ENCODE measurements around the gene PPP4R1. TPM values are rescaled to one million over a fixed set of nuclear protein-coding genes. Genes with fewer than 3 reads are reported as not detected.

Gene PPP4R1
- total RNA-seq, 1 experiment from 2014 or later, result 106 TPM

DNA sequence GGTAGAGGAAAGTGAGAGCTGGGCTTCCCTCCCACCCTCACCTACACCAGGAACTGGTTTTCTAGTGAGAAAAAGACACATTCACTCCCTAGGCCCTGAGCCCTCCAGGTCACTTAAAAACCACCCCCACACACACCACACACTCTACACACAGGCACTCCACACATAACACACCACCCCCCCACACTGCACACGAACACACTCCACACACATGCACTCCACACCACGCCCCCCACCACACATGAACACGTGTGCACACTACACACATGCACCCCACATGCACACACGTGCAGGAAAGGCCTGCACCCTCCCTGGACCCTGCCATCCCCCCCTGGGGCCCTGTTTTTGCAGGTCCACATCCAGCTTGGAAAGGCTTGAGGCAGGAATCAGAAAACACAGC lies 71.4 kb downstream of the PPP4R1 start:
- no peaks in the 10 kb centered on the region for H4K20me1 ChIP-seq (ENCODE audit: control insufficient read depth, insufficient read depth, insufficient read length)
- H2BK120ac ChIP-seq (ENCODE audit: low read depth, low read length, poor library complexity, severe bottlenecking), result no peak overlapping the region
- H3K27me3 ChIP-seq (ENCODE audit: insufficient read depth, low read length), result no peaks in the 10 kb centered on the region
- no peak overlapping the region for H3K56ac ChIP-seq (ENCODE audit: insufficient read length, low read depth, low read length)
- H3K18ac ChIP-seq (ENCODE audit: insufficient read length, low read depth, low read length), result no peak overlapping the region
- H3K4me1 ChIP-seq (ENCODE audit: insufficient read depth, low read length), result no peaks in the 10 kb centered on the region; the same call in 1 of the 2 replicates
- Mint-ChIP-seq H3K9me3 (no peaks in the 10 kb centered on the region), H3K27ac (peak overlapping the region in 1 of 3 experiments; percentile 94; a peak in 1 of 7 replicates), H3K4me1 (peaks cover 24 to 27% of the 10 kb centered on the region in 2 experiments), H3K36me3 (ENCODE audit: insufficient read depth in 1 of 3, low read depth in 3 of 3) (peaks cover 16 to 24% (median 21%) of the 10 kb centered on the region in 3 experiments), H3K4me3 (no peak overlapping the region), H3K27me3 (ENCODE audit: low read depth) (no peaks in the 10 kb centered on the region)
- no peak overlapping the region for H2AFZ ChIP-seq (ENCODE audit: low read length)
- no peak overlapping the region for H4K8ac ChIP-seq (replicated peaks; ENCODE audit: insufficient read length, low read depth, low read length)
- H3K9me3 ChIP-seq (ENCODE audit: control insufficient read depth, low read depth, low read length), result no peaks in the 10 kb centered on the region
- H2BK12ac ChIP-seq (ENCODE audit: insufficient read length, low read depth, low read length), result no peak overlapping the region
- no peak overlapping the region for H3K27ac ChIP-seq (ENCODE audit: insufficient read length, low read depth, low read length)
- no peak overlapping the region for H4K91ac ChIP-seq (ENCODE audit: insufficient read length, low read depth, low read length)
- no peak for DNase-seq
- no peak overlapping the region for H3T11ph ChIP-seq (ENCODE audit: low read length)
- no peak overlapping the region for H2BK15ac ChIP-seq (ENCODE audit: low read depth, low read length)
- H3K9ac ChIP-seq (ENCODE audit: extremely low read depth, insufficient read length, low read length), result no peak overlapping the region
- H3K79me1 ChIP-seq (ENCODE audit: insufficient read depth, low read depth, low read length, poor library complexity, severe bottlenecking), result no peaks in the 10 kb centered on the region
- H3K4ac ChIP-seq (ENCODE audit: low read depth, low read length), result no peak overlapping the region
- H3K23ac ChIP-seq (ENCODE audit: insufficient read length, low read depth, low read length), result no peak overlapping the region
- H2BK20ac ChIP-seq (ENCODE audit: low read depth, low read length, poor library complexity, severe bottlenecking), result no peak overlapping the region
- no peak overlapping the region for H3K14ac ChIP-seq (ENCODE audit: insufficient read depth, low read length)
- H3K23me2 ChIP-seq (ENCODE audit: insufficient read length, low read depth, low read length, poor library complexity, severe bottlenecking), result no peaks in the 10 kb centered on the region
- TF ChIP-seq, protein P1, sequence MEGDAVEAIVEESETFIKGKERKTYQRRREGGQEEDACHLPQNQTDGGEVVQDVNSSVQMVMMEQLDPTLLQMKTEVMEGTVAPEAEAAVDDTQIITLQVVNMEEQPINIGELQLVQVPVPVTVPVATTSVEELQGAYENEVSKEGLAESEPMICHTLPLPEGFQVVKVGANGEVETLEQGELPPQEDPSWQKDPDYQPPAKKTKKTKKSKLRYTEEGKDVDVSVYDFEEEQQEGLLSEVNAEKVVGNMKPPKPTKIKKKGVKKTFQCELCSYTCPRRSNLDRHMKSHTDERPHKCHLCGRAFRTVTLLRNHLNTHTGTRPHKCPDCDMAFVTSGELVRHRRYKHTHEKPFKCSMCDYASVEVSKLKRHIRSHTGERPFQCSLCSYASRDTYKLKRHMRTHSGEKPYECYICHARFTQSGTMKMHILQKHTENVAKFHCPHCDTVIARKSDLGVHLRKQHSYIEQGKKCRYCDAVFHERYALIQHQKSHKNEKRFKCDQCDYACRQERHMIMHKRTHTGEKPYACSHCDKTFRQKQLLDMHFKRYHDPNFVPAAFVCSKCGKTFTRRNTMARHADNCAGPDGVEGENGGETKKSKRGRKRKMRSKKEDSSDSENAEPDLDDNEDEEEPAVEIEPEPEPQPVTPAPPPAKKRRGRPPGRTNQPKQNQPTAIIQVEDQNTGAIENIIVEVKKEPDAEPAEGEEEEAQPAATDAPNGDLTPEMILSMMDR (conservative IDR thresholded peaks at IDR 0.05), result no peak
- no peak overlapping the region for H2BK5ac ChIP-seq (ENCODE audit: insufficient read length, low read length)
- no peak overlapping the region for H3K4me2 ChIP-seq (ENCODE audit: insufficient read depth, insufficient read length, low read length)
- WGBS (ENCODE audit: extremely low coverage, insufficient read length, low lambda C conversion rate), result no CpG with 5 or more reads among the region's 4 CpGs
- H3K79me2 ChIP-seq (ENCODE audit: insufficient read depth, low read length), result no peaks in the 10 kb centered on the region
- no peak overlapping the region for H2AK5ac ChIP-seq (ENCODE audit: insufficient read length, low read length)
- no peak overlapping the region for H4K5ac ChIP-seq (ENCODE audit: insufficient read length, low read depth, low read length)

Measured in H9 (cell line).